ENCODE results near the gene RALGPS1.

GRCh38 chr9:127167560-127168326 lies 253.2 kb downstream of the RALGPS1 start:
- TF ChIP-seq CTCF (IDR thresholded peaks at IDR 0.05 in 4 of 5, conservative IDR thresholded peaks at IDR 0.05 in 1 of 5) (no peak), POLR2A (IDR thresholded peaks at IDR 0.05) (no peak)

All from gastrocnemius medialis (tissue), 4 donors.